Heart left ventricle (tissue), 13 donors: ENCODE results near the gene ANKRD24.

Experiments
- CTCF ChIP-seq, 12 donors: fragments of 200-600 bp; sonication (generic) in 4 of 12; IDR thresholded peaks; one replicate each; pipeline versions ENCODE4 v1.5.0 to v1.8.0; 2018 to 2022; ENCODE audit warnings: antibody characterized with exemption in 12 of 12, mild to moderate bottlenecking in 5 of 12
- POLR2A ChIP-seq, 2 donors: fragments of 450-650 bp; IDR thresholded peaks; one replicate each; pipeline ENCODE4 v1.6.1; 2017; ENCODE audit warnings: antibody characterized with exemption in 2 of 2, mild to moderate bottlenecking in 2 of 2, moderate library complexity in 2 of 2
- donor health status: ischemic (EF 13 %, LVEDD 7.1; RV severe dilation, severe dysfunction).
- donor health status: DM: no; HTN: yes; CAD: no.
- donor health status: DM: no; HTN: no; CAD: no.
- donor health status: ischemic (EF 25% LVEDD 6.9; RV normal size, moderate dysfunction).
- donor health status: ischemic (EF 25% LVEDD 5.7; RV mildly dilated, moderate dysfunction).
- donor health status: ischemic (EF 35%, LVEDD 5.7; RV mildly dilated, moderate dysfunction).
- donor health status: nonischemic (EF 11% LVEDD 7.7; RV severe dilation, severe dysfunction).
- donor health status: DM: yes; HTN: yes; CAD: no.
- donor health status: PGD.
- donor health status: ischemic (EF 29% LVEDD 5.4; RV normal size, mild dysfunction).
- donor health status: nonischemic (EF 23%, LVEDD 6.1; RV moderate dilation, normal function).

- TF ChIP-seq POLR2A (IDR thresholded peaks at IDR 0.05) (no peak), CTCF (IDR thresholded peaks at IDR 0.05) (no peak)
Measured at GRCh38 chr19:4215807-4216206, 33.3 kb downstream of the ANKRD24 start.
